HEK293 (cell line): ENCODE results near the gene PGPEP1.

Experiments used
- BCL11B ChIP-seq: fragments of 450-650 bp; formaldehyde crosslinking; IDR thresholded peaks from 2 replicates; pipeline ENCODE4 v1.5.1; 2016; ENCODE audit warnings: low read depth, missing biosample characterization, missing genetic modification characterization
- GLIS1 ChIP-seq: fragments of 450-650 bp; formaldehyde crosslinking; IDR thresholded peaks from 2 replicates; pipeline ENCODE4 v1.5.1; 2016; ENCODE audit warnings: missing biosample characterization, missing genetic modification characterization
- SALL2 ChIP-seq: fragments of 450-650 bp; formaldehyde crosslinking; IDR thresholded peaks from 2 replicates; pipeline ENCODE4 v1.5.0; 2017; ENCODE audit warnings: missing biosample characterization, mild to moderate bottlenecking, missing genetic modification characterization, borderline replicate concordance
- ZNF121 ChIP-seq: fragments of 450-650 bp; formaldehyde crosslinking; IDR thresholded peaks from 2 replicates; pipeline ENCODE4 v1.5.1; 2016; ENCODE audit warnings: missing biosample characterization, missing genetic modification characterization
- ZNF175 ChIP-seq: fragments of 450-650 bp; formaldehyde crosslinking; IDR thresholded peaks from 2 replicates; pipeline ENCODE4 v1.5.1; 2016; ENCODE audit warnings: missing biosample characterization, missing genetic modification characterization
- ZNF211 ChIP-seq: fragments of 450-650 bp; formaldehyde crosslinking; IDR thresholded peaks from 2 replicates; pipeline ENCODE4 v1.5.1; 2016; ENCODE audit warnings: low read depth, missing biosample characterization, missing genetic modification characterization
- ZNF335 ChIP-seq: fragments of 450-650 bp; formaldehyde crosslinking; conservative IDR thresholded peaks from 2 replicates; pipeline ENCODE4 v1.5.1; 2016; ENCODE audit warnings: missing biosample characterization, missing genetic modification characterization
- ZNF350 ChIP-seq: fragments of 450-650 bp; formaldehyde crosslinking; IDR thresholded peaks from 2 replicates; pipeline ENCODE4 v1.5.0; 2017; ENCODE audit warnings: missing biosample characterization, mild to moderate bottlenecking, missing genetic modification characterization
- ZNF426 ChIP-seq: fragments of 450-650 bp; formaldehyde crosslinking; IDR thresholded peaks from 2 replicates; pipeline ENCODE4 v1.5.1; 2017; ENCODE audit warnings: missing biosample characterization, missing genetic modification characterization, mild to moderate bottlenecking, inconsistent platforms, moderate library complexity
- ZNF501 ChIP-seq: fragments of 450-650 bp; formaldehyde crosslinking; IDR thresholded peaks from 2 replicates; pipeline ENCODE4 v1.5.1; 2016; ENCODE audit warnings: missing biosample characterization, missing genetic modification characterization
- ZNF548 ChIP-seq: fragments of 450-650 bp; formaldehyde crosslinking; IDR thresholded peaks from 2 replicates; pipeline ENCODE4 v1.5.1; 2016; ENCODE audit warnings: missing biosample characterization, missing genetic modification characterization
- ZNF555 ChIP-seq: fragments of 450-650 bp; formaldehyde crosslinking; conservative IDR thresholded peaks from 2 replicates; pipeline ENCODE4 v1.5.1; 2017; ENCODE audit warnings: missing biosample characterization, mild to moderate bottlenecking, missing genetic modification characterization, inconsistent platforms
- ZNF571 ChIP-seq: fragments of 450-650 bp; formaldehyde crosslinking; IDR thresholded peaks from 2 replicates; pipeline ENCODE4 v1.5.0; 2017; ENCODE audit warnings: missing biosample characterization, missing genetic modification characterization
- ZNF660 ChIP-seq: fragments of 450-650 bp; IDR thresholded peaks from 2 replicates; pipeline ENCODE4 v1.5.1; 2018; ENCODE audit warnings: missing biosample characterization, mild to moderate bottlenecking, missing genetic modification characterization
- ZNF677 ChIP-seq: fragments of 450-650 bp; IDR thresholded peaks from 2 replicates; pipeline ENCODE4 v1.5.0; 2018; ENCODE audit warnings: missing biosample characterization, mild to moderate bottlenecking, missing genetic modification characterization, moderate library complexity
- ZXDB ChIP-seq: fragments of 450-650 bp; formaldehyde crosslinking; IDR thresholded peaks from 2 replicates; pipeline ENCODE4 v1.5.1; 2016; ENCODE audit warnings: missing biosample characterization, missing genetic modification characterization
- TF ChIP-seq, protein P1 (sequence below): fragments of 450-650 bp; formaldehyde crosslinking; IDR thresholded peaks from 2 replicates; pipeline ENCODE4 v1.5.1; 2016; ENCODE audit warnings: missing biosample characterization, missing genetic modification characterization
- TF ChIP-seq, protein P2 (sequence below): fragments of 450-650 bp; formaldehyde crosslinking; IDR thresholded peaks from 2 replicates; pipeline ENCODE4 v1.5.1; 2016; ENCODE audit warnings: missing biosample characterization, missing genetic modification characterization, low read depth
- TF ChIP-seq, protein P3 (sequence below): fragments of 450-650 bp; formaldehyde crosslinking; IDR thresholded peaks from 2 replicates; pipeline ENCODE4 v1.5.1; 2016; ENCODE audit warnings: missing biosample characterization, missing genetic modification characterization
- TF ChIP-seq, protein P4 (sequence below): fragments of 450-650 bp; formaldehyde crosslinking; IDR thresholded peaks from 2 replicates; pipeline ENCODE4; 2016; ENCODE audit warnings: missing biosample characterization, missing genetic modification characterization
- TF ChIP-seq, protein P5 (sequence below): fragments of 450-650 bp; formaldehyde crosslinking; IDR thresholded peaks from 2 replicates; pipeline ENCODE4 v1.5.1; 2016; ENCODE audit warnings: missing biosample characterization, missing genetic modification characterization, borderline replicate concordance
- TF ChIP-seq, protein P6 (sequence below): fragments of 450-650 bp; formaldehyde crosslinking; optimal IDR thresholded peaks from 2 replicates; pipeline ENCODE3; 2016; ENCODE audit warnings: missing biosample characterization, mild to moderate bottlenecking, missing genetic modification characterization
- TF ChIP-seq, protein P7 (sequence below): fragments of 450-650 bp; IDR thresholded peaks from 2 replicates; pipeline ENCODE4 v1.5.1; 2018; ENCODE audit warnings: missing biosample characterization, missing genetic modification characterization

PGPEP1 gene

DNA sequence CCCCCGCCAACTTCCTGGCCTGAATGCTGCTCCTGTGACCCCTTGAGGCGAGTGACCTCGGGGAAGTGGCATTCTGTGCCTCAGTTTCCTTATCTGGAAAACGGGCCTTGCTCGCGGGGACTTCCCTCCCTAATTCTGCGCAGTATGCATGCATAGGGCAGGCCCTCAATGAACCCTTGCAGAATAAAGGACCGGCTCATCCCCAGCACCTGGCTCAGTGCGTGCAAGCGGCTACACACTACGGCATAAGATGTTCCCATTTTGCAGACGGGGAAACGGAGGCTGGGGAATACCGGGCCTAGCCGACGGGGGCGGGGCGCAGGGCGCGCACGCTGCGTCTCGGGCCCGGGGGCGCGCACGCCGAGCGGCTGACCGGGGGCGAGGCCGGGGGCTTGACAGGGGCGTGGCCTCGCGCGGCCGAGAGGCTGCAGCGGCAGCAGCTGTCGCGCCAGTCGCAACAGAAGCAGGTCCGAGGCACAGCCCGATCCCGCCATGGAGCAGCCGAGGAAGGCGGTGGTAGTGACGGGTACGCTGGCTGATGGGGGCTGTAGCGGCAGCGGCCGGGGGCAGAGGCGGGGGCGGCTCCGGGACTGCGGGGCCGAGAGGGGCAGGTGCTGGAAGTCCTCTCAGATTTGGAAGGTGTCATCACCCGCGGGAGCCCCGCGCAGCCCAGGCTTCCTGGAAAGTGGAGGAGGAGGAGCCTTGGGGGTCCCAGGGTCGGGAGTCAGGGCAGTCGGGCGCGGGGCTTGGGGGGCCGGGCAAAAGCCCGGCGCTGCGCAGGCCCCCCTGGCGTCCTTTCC lies at the start of gene PGPEP1 (continued):
- TF ChIP-seq, protein P1, sequence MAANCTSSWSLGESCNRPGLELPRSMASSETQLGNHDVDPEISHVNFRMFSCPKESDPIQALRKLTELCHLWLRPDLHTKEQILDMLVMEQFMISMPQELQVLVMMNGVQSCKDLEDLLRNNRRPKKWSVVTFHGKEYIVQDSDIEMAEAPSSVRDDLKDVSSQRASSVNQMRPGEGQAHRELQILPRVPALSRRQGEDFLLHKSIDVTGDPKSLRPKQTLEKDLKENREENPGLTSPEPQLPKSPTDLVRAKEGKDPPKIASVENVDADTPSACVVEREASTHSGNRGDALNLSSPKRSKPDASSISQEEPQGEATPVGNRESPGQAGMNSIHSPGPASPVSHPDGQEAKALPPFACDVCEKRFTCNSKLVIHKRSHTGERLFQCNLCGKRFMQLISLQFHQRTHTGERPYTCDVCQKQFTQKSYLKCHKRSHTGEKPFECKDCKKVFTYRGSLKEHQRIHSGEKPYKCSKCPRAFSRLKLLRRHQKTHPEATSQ: peak; percentile 78
- TF ChIP-seq SALL2 (tag by site-specific recombination): no peak
- TF ChIP-seq, protein P2, sequence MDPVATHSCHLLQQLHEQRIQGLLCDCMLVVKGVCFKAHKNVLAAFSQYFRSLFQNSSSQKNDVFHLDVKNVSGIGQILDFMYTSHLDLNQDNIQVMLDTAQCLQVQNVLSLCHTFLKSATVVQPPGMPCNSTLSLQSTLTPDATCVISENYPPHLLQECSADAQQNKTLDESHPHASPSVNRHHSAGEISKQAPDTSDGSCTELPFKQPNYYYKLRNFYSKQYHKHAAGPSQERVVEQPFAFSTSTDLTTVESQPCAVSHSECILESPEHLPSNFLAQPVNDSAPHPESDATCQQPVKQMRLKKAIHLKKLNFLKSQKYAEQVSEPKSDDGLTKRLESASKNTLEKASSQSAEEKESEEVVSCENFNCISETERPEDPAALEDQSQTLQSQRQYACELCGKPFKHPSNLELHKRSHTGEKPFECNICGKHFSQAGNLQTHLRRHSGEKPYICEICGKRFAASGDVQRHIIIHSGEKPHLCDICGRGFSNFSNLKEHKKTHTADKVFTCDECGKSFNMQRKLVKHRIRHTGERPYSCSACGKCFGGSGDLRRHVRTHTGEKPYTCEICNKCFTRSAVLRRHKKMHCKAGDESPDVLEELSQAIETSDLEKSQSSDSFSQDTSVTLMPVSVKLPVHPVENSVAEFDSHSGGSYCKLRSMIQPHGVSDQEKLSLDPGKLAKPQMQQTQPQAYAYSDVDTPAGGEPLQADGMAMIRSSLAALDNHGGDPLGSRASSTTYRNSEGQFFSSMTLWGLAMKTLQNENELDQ: no peak
- peak; percentile 91 for TF ChIP-seq ZNF335 (tag by site-specific recombination)
- TF ChIP-seq ZNF426: no peak
- no peak for TF ChIP-seq ZNF175 (tag by site-specific recombination)
- 0 out of 2 replicates have a peak, but pooled peaks have one; percentile 45 for TF ChIP-seq ZNF677 (tag by site-specific recombination)
- TF ChIP-seq ZNF501 (tag by site-specific recombination): no peak
- peak; percentile 54; the same call in 1 of the 2 replicates for TF ChIP-seq ZNF121 (tag by site-specific recombination)
- TF ChIP-seq, protein P3, sequence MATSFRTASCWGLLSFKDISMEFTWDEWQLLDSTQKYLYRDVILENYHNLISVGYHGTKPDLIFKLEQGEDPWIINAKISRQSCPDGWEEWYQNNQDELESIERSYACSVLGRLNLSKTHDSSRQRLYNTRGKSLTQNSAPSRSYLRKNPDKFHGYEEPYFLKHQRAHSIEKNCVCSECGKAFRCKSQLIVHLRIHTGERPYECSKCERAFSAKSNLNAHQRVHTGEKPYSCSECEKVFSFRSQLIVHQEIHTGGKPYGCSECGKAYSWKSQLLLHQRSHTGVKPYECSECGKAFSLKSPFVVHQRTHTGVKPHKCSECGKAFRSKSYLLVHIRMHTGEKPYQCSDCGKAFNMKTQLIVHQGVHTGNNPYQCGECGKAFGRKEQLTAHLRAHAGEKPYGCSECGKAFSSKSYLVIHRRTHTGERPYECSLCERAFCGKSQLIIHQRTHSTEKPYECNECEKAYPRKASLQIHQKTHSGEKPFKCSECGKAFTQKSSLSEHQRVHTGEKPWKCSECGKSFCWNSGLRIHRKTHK: no peak
- TF ChIP-seq, protein P4, sequence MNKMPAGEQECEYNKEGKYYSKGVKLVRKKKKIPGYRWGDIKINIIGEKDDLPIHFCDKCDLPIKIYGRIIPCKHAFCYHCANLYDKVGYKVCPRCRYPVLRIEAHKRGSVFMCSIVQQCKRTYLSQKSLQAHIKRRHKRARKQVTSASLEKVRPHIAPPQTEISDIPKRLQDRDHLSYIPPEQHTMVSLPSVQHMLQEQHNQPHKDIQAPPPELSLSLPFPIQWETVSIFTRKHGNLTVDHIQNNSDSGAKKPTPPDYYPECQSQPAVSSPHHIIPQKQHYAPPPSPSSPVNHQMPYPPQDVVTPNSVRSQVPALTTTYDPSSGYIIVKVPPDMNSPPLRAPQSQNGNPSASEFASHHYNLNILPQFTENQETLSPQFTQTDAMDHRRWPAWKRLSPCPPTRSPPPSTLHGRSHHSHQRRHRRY: no peak
- TF ChIP-seq BCL11B (tag by site-specific recombination): no peak
- TF ChIP-seq, protein P5, sequence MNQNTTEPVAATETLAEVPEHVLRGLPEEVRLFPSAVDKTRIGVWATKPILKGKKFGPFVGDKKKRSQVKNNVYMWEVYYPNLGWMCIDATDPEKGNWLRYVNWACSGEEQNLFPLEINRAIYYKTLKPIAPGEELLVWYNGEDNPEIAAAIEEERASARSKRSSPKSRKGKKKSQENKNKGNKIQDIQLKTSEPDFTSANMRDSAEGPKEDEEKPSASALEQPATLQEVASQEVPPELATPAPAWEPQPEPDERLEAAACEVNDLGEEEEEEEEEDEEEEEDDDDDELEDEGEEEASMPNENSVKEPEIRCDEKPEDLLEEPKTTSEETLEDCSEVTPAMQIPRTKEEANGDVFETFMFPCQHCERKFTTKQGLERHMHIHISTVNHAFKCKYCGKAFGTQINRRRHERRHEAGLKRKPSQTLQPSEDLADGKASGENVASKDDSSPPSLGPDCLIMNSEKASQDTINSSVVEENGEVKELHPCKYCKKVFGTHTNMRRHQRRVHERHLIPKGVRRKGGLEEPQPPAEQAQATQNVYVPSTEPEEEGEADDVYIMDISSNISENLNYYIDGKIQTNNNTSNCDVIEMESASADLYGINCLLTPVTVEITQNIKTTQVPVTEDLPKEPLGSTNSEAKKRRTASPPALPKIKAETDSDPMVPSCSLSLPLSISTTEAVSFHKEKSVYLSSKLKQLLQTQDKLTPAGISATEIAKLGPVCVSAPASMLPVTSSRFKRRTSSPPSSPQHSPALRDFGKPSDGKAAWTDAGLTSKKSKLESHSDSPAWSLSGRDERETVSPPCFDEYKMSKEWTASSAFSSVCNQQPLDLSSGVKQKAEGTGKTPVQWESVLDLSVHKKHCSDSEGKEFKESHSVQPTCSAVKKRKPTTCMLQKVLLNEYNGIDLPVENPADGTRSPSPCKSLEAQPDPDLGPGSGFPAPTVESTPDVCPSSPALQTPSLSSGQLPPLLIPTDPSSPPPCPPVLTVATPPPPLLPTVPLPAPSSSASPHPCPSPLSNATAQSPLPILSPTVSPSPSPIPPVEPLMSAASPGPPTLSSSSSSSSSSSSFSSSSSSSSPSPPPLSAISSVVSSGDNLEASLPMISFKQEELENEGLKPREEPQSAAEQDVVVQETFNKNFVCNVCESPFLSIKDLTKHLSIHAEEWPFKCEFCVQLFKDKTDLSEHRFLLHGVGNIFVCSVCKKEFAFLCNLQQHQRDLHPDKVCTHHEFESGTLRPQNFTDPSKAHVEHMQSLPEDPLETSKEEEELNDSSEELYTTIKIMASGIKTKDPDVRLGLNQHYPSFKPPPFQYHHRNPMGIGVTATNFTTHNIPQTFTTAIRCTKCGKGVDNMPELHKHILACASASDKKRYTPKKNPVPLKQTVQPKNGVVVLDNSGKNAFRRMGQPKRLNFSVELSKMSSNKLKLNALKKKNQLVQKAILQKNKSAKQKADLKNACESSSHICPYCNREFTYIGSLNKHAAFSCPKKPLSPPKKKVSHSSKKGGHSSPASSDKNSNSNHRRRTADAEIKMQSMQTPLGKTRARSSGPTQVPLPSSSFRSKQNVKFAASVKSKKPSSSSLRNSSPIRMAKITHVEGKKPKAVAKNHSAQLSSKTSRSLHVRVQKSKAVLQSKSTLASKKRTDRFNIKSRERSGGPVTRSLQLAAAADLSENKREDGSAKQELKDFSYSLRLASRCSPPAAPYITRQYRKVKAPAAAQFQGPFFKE (tag by site-specific recombination): no peak
- TF ChIP-seq, protein P6, sequence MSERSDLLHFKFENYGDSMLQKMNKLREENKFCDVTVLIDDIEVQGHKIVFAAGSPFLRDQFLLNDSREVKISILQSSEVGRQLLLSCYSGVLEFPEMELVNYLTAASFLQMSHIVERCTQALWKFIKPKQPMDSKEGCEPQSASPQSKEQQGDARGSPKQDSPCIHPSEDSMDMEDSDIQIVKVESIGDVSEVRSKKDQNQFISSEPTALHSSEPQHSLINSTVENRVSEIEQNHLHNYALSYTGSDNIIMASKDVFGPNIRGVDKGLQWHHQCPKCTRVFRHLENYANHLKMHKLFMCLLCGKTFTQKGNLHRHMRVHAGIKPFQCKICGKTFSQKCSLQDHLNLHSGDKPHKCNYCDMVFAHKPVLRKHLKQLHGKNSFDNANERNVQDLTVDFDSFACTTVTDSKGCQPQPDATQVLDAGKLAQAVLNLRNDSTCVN (tag by site-specific recombination): peak; percentile 70
- TF ChIP-seq, protein P7, sequence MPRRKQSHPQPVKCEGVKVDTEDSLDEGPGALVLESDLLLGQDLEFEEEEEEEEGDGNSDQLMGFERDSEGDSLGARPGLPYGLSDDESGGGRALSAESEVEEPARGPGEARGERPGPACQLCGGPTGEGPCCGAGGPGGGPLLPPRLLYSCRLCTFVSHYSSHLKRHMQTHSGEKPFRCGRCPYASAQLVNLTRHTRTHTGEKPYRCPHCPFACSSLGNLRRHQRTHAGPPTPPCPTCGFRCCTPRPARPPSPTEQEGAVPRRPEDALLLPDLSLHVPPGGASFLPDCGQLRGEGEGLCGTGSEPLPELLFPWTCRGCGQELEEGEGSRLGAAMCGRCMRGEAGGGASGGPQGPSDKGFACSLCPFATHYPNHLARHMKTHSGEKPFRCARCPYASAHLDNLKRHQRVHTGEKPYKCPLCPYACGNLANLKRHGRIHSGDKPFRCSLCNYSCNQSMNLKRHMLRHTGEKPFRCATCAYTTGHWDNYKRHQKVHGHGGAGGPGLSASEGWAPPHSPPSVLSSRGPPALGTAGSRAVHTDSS (tag by site-specific recombination): peak; percentile 36; the same call in 1 of the 2 replicates
- TF ChIP-seq ZNF548 (tag by site-specific recombination): no peak
- TF ChIP-seq ZNF555 (tag by site-specific recombination): no peak
- TF ChIP-seq ZNF211 (tag by site-specific recombination): no peak
- no peak for TF ChIP-seq GLIS1 (tag by site-specific recombination)
- TF ChIP-seq ZXDB: peak; percentile 63; the same call in 1 of the 2 replicates
- no peak for TF ChIP-seq ZNF350 (tag by site-specific recombination)
- TF ChIP-seq ZNF571: no peak
- no peak for TF ChIP-seq ZNF660
